Breast epithelium (tissue), 3 donors: ENCODE data around the gene MZF1.

Source experiments
- POLR2A ChIP-seq: fragments of 450-650 bp; IDR thresholded peaks from one replicate; pipeline ENCODE4 v1.6.1; 2016; ENCODE audit warnings: antibody characterized with exemption, mild to moderate bottlenecking, moderate library complexity
- POLR2AphosphoS5 ChIP-seq, 3 donors: sonication (generic); formaldehyde crosslinking; IDR thresholded peaks; one replicate each; pipeline ENCODE4 v1.6.1; 2017; ENCODE audit warnings: antibody characterized with exemption in 3 of 3
- TF ChIP-seq, protein P1 (sequence below), 3 donors: fragments of 450-650 bp; IDR thresholded peaks; one replicate each; pipeline ENCODE4 v1.5.1; 2016 to 2017; ENCODE audit warnings: antibody characterized with exemption in 3 of 3, mild to moderate bottlenecking in 3 of 3, moderate library complexity in 3 of 3

DNA sequence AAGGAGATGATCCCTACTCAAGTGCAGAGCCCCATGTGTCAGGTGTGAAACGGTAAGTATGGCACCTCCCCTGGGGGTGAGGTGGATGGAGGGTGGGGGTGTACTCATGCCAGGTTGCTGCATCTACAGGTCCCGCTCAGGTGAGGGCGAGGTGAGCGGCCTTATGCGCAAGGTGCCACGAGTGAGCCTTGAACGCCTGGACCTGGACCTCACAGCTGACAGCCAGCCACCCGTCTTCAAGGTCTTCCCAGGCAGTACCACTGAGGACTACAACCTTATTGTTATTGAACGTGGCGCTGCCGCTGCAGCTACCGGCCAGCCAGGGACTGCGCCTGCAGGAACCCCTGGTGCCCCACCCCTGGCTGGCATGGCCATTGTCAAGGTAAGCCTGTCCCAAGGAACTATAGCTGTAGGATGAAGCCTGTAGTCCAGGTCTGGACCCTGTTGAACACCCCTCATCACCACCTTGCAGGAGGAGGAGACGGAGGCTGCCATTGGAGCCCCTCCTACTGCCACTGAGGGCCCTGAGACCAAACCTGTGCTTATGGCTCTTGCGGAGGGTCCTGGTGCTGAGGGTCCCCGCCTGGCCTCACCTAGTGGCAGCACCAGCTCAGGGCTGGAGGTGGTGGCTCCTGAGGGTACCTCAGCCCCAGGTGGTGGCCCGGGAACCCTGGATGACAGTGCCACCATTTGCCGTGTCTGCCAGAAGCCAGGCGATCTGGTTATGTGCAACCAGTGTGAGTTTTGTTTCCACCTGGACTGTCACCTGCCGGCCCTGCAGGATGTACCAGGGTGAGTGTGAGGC is 24.1 kb downstream of the MZF1 start:
- TF ChIP-seq POLR2A, result no peak
- TF ChIP-seq, protein P1, sequence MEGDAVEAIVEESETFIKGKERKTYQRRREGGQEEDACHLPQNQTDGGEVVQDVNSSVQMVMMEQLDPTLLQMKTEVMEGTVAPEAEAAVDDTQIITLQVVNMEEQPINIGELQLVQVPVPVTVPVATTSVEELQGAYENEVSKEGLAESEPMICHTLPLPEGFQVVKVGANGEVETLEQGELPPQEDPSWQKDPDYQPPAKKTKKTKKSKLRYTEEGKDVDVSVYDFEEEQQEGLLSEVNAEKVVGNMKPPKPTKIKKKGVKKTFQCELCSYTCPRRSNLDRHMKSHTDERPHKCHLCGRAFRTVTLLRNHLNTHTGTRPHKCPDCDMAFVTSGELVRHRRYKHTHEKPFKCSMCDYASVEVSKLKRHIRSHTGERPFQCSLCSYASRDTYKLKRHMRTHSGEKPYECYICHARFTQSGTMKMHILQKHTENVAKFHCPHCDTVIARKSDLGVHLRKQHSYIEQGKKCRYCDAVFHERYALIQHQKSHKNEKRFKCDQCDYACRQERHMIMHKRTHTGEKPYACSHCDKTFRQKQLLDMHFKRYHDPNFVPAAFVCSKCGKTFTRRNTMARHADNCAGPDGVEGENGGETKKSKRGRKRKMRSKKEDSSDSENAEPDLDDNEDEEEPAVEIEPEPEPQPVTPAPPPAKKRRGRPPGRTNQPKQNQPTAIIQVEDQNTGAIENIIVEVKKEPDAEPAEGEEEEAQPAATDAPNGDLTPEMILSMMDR (IDR thresholded peaks at IDR 0.05), result no peak
- no peak for TF ChIP-seq POLR2AphosphoS5 (IDR thresholded peaks at IDR 0.05)
